ENCODE results near the gene NDNF.

NDNF gene

GRCh38 chr4:121030131-121030530 lies 42.2 kb downstream of the NDNF start:
- no peak overlapping the region for H3K4me3 ChIP-seq (ENCODE audit: low read depth, low read length)
- DNase-seq (ENCODE audit: low read depth), result no peak
- no peak for TF ChIP-seq CTCF (IDR thresholded peaks at IDR 0.05; ENCODE audit: insufficient read depth, low read depth, low read length, missing control alignments)

- no peak overlapping the region for H3K4me3 ChIP-seq (ENCODE audit: low read depth, low read length)
- DNase-seq (ENCODE audit: low read depth), result no peak
- no peak for TF ChIP-seq CTCF (IDR thresholded peaks at IDR 0.05; ENCODE audit: insufficient read depth, low read depth, low read length, missing control alignments)
These were observed 46.3 kb downstream of the NDNF start for GRCh38 chr4:121026034-121026433.

- no peak overlapping the region for H3K4me3 ChIP-seq (ENCODE audit: low read depth, low read length)
- DNase-seq (ENCODE audit: low read depth), result no peak
- TF ChIP-seq CTCF (IDR thresholded peaks at IDR 0.05; ENCODE audit: insufficient read depth, low read depth, low read length, missing control alignments), result no peak
These were observed 46.8 kb downstream of the NDNF start for GRCh38 chr4:121025540-121025939.

GRCh38 chr4:121018543-121018942 lies 53.8 kb downstream of the NDNF start:
- no peak overlapping the region for H3K4me3 ChIP-seq (ENCODE audit: low read depth, low read length)
- no peak for TF ChIP-seq CTCF (IDR thresholded peaks at IDR 0.05; ENCODE audit: insufficient read depth, low read depth, low read length, missing control alignments)

GRCh38 chr4:121016611-121017010 lies 55.7 kb downstream of the NDNF start:
- H3K4me3 ChIP-seq (ENCODE audit: low read depth, low read length), result no peak overlapping the region
- no peak for DNase-seq (ENCODE audit: low read depth)
- TF ChIP-seq CTCF (IDR thresholded peaks at IDR 0.05; ENCODE audit: insufficient read depth, low read depth, low read length, missing control alignments), result no peak

More at GRCh38 chr4:121018543-121018942, 53.8 kb downstream of the NDNF start:
- no peak for DNase-seq (ENCODE audit: low read depth)

GRCh38 chr4:121015421-121015820 lies 56.9 kb downstream of the NDNF start:
- no peak overlapping the region for H3K4me3 ChIP-seq (ENCODE audit: low read depth, low read length)
- no peak for DNase-seq (ENCODE audit: low read depth)
- TF ChIP-seq CTCF (IDR thresholded peaks at IDR 0.05; ENCODE audit: insufficient read depth, low read depth, low read length, missing control alignments), result no peak

- no peak for TF ChIP-seq CTCF (IDR thresholded peaks at IDR 0.05; ENCODE audit: insufficient read depth, low read depth, low read length, missing control alignments)
- no peak overlapping the region for H3K4me3 ChIP-seq (ENCODE audit: low read depth, low read length)
- DNase-seq (ENCODE audit: low read depth), result no peak
These were observed 57.8 kb downstream of the NDNF start for GRCh38 chr4:121014544-121014943.

Measured in GM12865 (cell line).